HUES64 (cell line): Measurements from ENCODE around the gene TENM4.

Experiments used
- H3K27ac ChIP-seq: 2 replicates; pipeline ENCODE4 v1.7.0; 2013; ENCODE audit warnings: low read depth, low read length, inconsistent platforms
- H3K27me3 ChIP-seq: 2 replicates; pipeline ENCODE4 v1.6.1; 2013; ENCODE audit warnings: mild to moderate bottlenecking, low read length; ENCODE audit not compliant: insufficient read depth
- H3K36me3 ChIP-seq: 2 replicates; pipeline ENCODE4 v1.6.1; 2013; ENCODE audit warnings: mild to moderate bottlenecking, low read length; ENCODE audit not compliant: insufficient read depth
- H3K4me1 ChIP-seq: 2 replicates; pipeline ENCODE4 v1.6.1; 2013; ENCODE audit warnings: mild to moderate bottlenecking, low read length, moderate library complexity; ENCODE audit not compliant: insufficient read depth
- H3K4me3 ChIP-seq: 2 replicates; pipeline ENCODE4 v1.5.1; 2013; ENCODE audit warnings: mild to moderate bottlenecking, low read length, moderate library complexity
- H3K9ac ChIP-seq: 2 replicates; pipeline ENCODE4 v1.6.1; 2013; ENCODE audit warnings: mild to moderate bottlenecking, low read depth, low read length
- H3K9me3 ChIP-seq: 2 replicates; pipeline ENCODE4 v1.6.1; 2013; ENCODE audit warnings: low read depth, low read length; ENCODE audit not compliant: insufficient read depth
- WGBS: fragments of 150-250, 120-280 bp; methylation state at CpG from one replicate; pipeline ENCODE4 v1.1.7; 2013; ENCODE audit warnings: missing lambda C conversion rate; 5-methylcytosine and 5-hydroxymethylcytosine counted together

TENM4 gene

DNA sequence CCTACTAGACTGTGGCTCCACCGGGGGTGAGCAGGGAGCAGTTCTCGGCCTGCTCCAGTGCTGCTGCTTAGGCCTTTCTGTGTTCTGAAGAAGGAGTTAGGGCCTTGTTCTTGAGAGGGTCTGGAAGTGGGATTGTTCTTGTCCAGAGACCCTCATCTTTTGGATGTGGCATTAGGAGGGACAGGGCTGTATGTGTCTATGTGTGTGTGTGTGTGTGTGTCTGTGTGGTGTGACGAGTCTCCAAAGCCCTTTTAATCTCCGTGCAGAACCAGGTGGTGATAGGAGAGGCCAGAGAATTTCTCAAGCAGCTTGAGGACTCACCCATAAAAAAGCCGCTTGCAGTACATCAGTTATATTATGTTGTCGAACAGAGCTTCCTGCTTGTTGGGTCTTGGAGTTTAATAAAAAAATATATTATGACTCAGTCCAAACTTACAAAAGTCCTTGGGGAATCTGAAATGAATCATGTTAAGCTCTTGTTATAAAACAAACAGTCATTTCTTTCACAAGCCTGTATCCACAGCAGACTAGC is 196.5 kb downstream of the TENM4 start:
- Histone ChIP-seq H3K9ac (no peak overlapping the region), H3K4me1 (peaks cover 14% of the 10 kb centered on the region), H3K27me3 (no peaks in the 10 kb centered on the region), H3K9me3 (no peaks in the 10 kb centered on the region), H3K36me3 (no peaks in the 10 kb centered on the region), H3K27ac (no peak overlapping the region), H3K4me3 (no peak overlapping the region)
- WGBS = 91% methylated on average over 6 of the region's 6 CpGs

DNA sequence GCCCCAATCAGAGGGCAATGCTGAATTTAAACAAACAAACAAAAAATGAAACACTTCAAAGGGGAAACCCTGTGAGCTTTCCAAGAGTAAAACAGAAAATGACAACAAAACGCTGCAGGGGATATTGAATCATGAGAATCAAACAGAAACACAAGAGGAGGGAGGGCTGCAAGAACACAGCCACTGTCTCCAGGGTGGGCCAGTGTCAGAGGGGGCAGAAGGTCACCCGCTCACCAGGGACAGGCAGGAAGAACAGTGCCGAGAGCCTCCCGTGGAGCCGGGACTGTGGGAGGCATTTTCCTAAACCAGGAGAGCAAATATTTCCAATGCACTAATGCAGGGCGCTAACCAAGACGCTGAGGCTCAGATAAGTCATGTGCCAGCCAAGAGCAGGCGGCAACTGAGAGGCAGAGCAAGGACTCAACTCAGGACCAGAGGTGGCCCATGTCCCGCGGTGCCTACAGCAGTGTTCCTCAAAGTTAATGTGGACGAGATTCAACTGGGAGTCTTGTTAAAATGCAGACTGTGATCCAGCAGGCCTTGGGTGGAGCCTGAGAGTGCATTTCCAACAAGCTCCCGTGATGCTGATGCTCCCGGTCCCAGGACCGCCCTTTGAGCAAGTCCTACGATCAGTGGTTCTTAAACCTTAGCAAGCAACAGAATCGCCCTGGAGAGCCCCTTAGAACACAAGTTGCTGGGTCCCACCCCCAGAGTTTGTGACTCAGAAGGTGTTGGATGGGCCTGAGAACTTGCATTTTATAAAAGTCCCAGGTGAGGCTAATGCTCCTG is 197.2 kb downstream of the TENM4 start:
- Histone ChIP-seq H3K4me3 (no peak overlapping the region), H3K36me3 (no peaks in the 10 kb centered on the region), H3K9ac (no peak overlapping the region), H3K4me1 (peaks cover 14% of the 10 kb centered on the region), H3K27ac (no peak overlapping the region), H3K9me3 (no peaks in the 10 kb centered on the region), H3K27me3 (no peaks in the 10 kb centered on the region)
- 89% methylated on average over 16 of the region's 16 CpGs for WGBS

DNA sequence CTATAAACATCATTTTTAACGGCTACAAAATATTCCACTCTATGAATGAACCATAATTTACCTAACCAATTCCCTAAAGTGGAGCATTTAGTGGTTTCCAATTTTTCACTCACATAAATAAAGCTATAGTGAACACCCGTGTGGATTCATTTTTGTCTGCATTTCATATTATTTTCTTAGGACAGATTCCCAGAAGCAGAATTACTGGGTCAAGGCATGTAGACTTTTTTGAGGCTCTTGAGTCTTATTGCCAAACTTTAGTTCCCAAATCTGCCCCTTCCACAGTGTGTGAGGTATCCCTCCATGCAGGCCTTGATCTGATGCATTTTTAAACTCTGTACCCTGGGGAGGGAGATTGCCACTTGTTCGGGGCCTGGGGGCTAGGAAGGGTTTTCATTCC is 198.2 kb downstream of the TENM4 start:
- no peak overlapping the region for H3K4me3 ChIP-seq
- H3K9ac ChIP-seq = no peak overlapping the region
- no peaks in the 10 kb centered on the region for H3K36me3 ChIP-seq
- 91% methylated on average over 3 of the region's 3 CpGs for WGBS
- peaks cover 14% of the 10 kb centered on the region for H3K4me1 ChIP-seq
- no peak overlapping the region for H3K27ac ChIP-seq
- no peaks in the 10 kb centered on the region for H3K9me3 ChIP-seq
- no peaks in the 10 kb centered on the region for H3K27me3 ChIP-seq

DNA sequence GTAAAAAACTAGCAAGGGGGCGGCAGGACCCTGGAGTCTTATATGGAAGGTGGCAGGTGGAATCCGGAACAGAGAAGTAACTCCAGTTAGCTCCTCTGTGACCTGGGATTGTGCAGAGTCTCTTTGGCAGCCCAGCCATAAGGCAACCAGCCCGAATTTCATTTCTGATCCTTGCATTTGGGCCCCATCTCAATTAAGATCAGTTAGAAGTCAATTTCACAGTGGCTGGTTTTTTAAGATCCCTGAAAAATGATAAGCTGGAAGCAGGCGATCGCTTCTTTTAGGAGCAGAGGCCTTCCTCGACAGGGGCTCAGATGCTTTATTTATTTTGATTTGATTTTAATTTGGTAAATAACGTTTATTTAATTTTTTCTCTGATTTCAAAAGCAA is 199.0 kb downstream of the TENM4 start:
- 79% methylated on average over 7 of the region's 7 CpGs for WGBS
- Histone ChIP-seq H3K27me3 (no peaks in the 10 kb centered on the region), H3K9ac (no peak overlapping the region), H3K4me3 (no peak overlapping the region), H3K27ac (no peak overlapping the region), H3K9me3 (no peaks in the 10 kb centered on the region), H3K36me3 (no peaks in the 10 kb centered on the region), H3K4me1 (peaks cover 15% of the 10 kb centered on the region)

DNA sequence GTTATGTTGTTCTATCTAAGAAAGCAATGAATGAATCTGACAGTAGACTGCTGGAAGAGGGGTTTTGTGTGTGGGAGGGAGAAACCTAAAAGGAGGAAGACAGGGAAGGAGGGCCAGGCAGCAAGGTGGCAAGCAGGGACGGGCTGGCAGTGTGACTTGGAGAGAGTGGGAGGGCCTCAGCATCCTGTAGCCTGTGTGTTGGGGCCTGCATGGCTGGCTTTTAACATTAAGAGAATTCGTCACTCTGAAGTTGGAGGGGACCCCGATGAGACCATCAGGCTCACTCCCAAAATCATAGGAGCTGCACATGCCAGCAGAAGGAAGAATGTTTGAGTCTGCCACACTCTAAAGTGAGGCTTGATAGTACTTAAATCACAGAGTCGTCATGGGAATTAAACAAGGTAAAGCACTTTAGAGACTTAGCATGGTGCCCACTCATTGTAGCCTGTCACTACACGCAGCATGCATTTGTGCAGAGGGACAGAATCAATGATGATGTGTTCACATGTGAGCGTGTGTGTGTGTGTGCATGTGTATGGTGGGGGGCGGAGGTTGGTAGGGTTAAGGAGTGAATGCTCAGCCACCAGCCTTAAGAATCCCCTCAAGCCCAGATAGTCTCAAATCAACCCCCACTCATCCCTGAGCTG is 199.5 kb downstream of the TENM4 start:
- Histone ChIP-seq H3K4me3 (no peak overlapping the region), H3K9ac (no peak overlapping the region), H3K27ac (no peak overlapping the region), H3K9me3 (no peaks in the 10 kb centered on the region), H3K4me1 (peaks cover 19% of the 10 kb centered on the region), H3K27me3 (no peaks in the 10 kb centered on the region), H3K36me3 (no peaks in the 10 kb centered on the region)
- 90% methylated on average over 6 of the region's 7 CpGs for WGBS

DNA sequence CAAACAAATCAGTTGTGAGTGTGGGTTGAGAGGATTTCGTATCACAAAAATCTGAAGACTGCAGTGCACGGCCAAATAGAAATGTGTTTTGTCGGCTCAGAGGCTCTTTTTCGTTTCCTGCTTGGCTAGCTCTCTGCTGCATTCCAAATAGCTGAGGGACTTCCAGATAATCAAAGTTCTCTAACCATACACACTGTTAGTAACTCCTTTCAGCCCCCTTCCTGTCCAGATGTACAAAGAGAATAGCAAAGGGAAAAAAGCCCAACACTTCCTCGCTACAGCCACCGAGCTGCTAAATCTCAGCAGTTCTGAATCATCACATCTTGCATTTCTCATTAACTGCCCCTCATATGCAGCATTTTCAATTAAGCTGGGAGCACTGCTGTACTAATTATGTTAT is 203.1 kb downstream of the TENM4 start:
- Histone ChIP-seq H3K4me1 (peaks cover 12% of the 10 kb centered on the region; the same call in 1 of the 2 replicates), H3K27me3 (no peaks in the 10 kb centered on the region), H3K36me3 (no peaks in the 10 kb centered on the region), H3K9ac (no peak overlapping the region), H3K27ac (no peak overlapping the region), H3K9me3 (no peaks in the 10 kb centered on the region), H3K4me3 (no peak overlapping the region)
- 93% methylated on average over 6 of the region's 6 CpGs for WGBS

DNA sequence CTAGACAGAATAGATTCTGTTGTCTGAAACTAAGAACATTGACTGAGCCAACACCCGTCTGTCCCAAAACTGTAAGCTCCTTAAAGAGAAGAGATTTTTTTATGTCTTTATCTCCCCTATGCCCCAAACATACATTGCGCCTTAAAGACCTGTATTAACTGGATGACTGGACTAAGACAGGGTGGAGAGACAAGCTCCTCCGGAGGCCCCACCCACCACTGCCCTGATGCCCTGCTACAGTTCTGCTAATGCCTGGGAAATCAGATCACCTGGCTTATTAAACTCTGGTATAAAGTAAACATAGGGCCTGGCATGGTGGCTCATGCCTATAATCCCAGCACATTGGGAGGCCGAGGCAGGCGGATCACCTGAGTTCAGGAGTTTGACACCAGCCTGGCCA is 203.7 kb downstream of the TENM4 start:
- Histone ChIP-seq H3K27ac (no peak overlapping the region), H3K4me1 (peaks cover 9% of the 10 kb centered on the region; the same call in 1 of the 2 replicates), H3K9me3 (no peaks in the 10 kb centered on the region), H3K4me3 (no peak overlapping the region), H3K36me3 (no peaks in the 10 kb centered on the region), H3K27me3 (no peaks in the 10 kb centered on the region), H3K9ac (no peak overlapping the region)
- 96% methylated on average over 5 of the region's 5 CpGs for WGBS

DNA sequence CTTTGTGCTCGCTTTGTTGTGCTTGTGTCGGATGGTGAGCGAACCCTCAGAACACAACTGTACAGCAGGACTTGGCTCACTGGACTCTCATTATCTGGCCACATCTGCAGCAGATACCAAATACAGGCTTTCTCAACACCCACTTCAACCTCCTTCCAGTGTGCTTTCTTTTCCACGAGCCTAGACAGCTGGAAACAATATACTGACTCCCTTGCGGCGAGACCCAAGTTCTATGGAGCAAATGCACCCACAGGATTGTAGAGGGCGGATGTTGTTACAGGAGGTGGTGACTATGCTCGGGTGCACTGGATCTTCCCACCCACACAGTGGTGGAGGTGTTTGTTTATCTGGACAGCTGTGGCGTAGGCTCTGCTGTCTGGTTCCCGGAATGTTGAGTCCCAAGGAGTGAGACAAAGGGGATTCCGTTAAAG is 204.3 kb downstream of the TENM4 start:
- Histone ChIP-seq H3K4me1 (peaks cover 9% of the 10 kb centered on the region; the same call in 1 of the 2 replicates), H3K27ac (no peak overlapping the region)

DNA sequence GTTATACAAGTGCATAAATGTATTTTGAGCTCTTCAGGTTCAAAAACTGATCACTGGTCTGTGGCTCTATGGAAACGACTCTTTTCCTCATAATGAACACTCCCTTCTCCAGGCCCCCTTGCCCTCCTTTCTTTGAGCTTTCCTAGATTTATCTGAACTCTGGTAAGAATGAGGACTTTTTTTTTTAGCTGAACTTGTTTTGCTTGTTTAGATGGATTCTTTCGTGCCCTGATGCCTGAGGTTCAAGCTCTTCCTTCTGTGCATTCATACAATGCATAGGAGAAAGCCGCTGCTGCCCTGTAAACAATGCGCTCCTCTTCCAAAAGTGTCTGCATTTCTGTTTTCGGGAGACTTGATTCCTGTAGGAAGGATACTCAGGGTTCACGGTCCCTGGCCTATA is 205.1 kb downstream of the TENM4 start:
- no peak overlapping the region for H3K4me3 ChIP-seq
- 95% methylated on average over 6 of the region's 6 CpGs for WGBS
- peaks cover 9% of the 10 kb centered on the region; the same call in 1 of the 2 replicates for H3K4me1 ChIP-seq
- no peaks in the 10 kb centered on the region for H3K9me3 ChIP-seq
- no peak overlapping the region for H3K27ac ChIP-seq
- H3K27me3 ChIP-seq = no peaks in the 10 kb centered on the region
- H3K36me3 ChIP-seq = no peaks in the 10 kb centered on the region
- no peak overlapping the region for H3K9ac ChIP-seq

More for the DNA sequence above, 204.3 kb downstream of the TENM4 start:
- Histone ChIP-seq H3K36me3 (no peaks in the 10 kb centered on the region), H3K4me3 (no peak overlapping the region), H3K9me3 (no peaks in the 10 kb centered on the region), H3K9ac (no peak overlapping the region), H3K27me3 (no peaks in the 10 kb centered on the region)
- WGBS = 87% methylated on average over 11 of the region's 11 CpGs

DNA sequence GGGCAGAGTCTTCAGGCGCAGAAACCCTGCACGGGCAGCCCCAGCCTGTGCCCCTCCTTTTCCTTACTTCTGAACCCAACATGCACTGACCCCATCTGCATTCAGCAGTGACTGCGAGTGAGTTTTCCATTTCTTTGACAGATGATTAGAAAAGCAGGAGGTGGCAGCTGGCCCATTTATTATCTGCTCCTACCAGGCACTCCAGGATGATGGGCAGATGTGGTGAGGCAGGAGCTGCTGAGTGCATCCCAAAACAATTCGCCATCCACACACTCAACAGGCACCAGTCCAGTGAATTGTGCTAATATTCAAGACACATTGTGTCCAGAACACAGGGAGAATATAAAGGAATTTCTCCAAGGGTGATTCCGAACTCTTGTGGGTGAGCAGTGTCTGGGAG is 208.5 kb downstream of the TENM4 start:
- no peaks in the 10 kb centered on the region for H3K9me3 ChIP-seq
- 86% methylated on average over 5 of the region's 5 CpGs for WGBS
- H3K27me3 ChIP-seq = no peaks in the 10 kb centered on the region

DNA sequence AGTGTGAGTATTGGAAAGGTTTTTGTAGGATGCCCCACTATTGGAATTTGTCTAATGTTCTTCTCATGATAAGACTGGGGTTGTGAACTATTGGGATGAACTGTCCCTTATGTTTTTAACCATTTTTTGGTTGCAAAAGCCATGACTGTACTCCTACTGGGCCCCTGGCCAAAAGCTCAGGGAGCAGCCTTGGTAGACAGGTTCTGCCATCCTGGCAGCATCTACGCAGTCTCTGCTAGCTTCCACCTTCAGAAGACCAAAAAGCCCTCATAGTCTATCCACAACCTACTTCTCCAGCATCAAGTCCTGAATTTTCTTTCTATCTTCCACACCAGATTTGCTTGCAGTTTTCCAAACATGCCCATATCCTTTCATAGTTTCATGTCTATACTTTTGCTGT is 211.8 kb downstream of the TENM4 start:
- H3K27me3 ChIP-seq = no peaks in the 10 kb centered on the region

More for the DNA sequence above, 208.5 kb downstream of the TENM4 start:
- H3K36me3 ChIP-seq = no peaks in the 10 kb centered on the region
- H3K4me3 ChIP-seq = no peak overlapping the region
- H3K27ac ChIP-seq = no peak overlapping the region
- no peak overlapping the region for H3K9ac ChIP-seq
- peaks cover 16% of the 10 kb centered on the region; the same call in 1 of the 2 replicates for H3K4me1 ChIP-seq

More for the DNA sequence above, 211.8 kb downstream of the TENM4 start:
- Histone ChIP-seq H3K9ac (no peak overlapping the region), H3K9me3 (no peaks in the 10 kb centered on the region), H3K4me3 (no peak overlapping the region), H3K27ac (no peak overlapping the region), H3K4me1 (peaks cover 11% of the 10 kb centered on the region), H3K36me3 (no peaks in the 10 kb centered on the region)
- 92% methylated on average over 1 of the region's 1 CpG for WGBS
